Measurements from ENCODE around the gene AZU1. TPM values are rescaled to one million over a fixed set of nuclear protein-coding genes. Genes with fewer than 3 reads are reported as not detected.

AZU1 gene
- total RNA-seq, 1 experiment from 2014 or later: 5.8 TPM

DNA sequence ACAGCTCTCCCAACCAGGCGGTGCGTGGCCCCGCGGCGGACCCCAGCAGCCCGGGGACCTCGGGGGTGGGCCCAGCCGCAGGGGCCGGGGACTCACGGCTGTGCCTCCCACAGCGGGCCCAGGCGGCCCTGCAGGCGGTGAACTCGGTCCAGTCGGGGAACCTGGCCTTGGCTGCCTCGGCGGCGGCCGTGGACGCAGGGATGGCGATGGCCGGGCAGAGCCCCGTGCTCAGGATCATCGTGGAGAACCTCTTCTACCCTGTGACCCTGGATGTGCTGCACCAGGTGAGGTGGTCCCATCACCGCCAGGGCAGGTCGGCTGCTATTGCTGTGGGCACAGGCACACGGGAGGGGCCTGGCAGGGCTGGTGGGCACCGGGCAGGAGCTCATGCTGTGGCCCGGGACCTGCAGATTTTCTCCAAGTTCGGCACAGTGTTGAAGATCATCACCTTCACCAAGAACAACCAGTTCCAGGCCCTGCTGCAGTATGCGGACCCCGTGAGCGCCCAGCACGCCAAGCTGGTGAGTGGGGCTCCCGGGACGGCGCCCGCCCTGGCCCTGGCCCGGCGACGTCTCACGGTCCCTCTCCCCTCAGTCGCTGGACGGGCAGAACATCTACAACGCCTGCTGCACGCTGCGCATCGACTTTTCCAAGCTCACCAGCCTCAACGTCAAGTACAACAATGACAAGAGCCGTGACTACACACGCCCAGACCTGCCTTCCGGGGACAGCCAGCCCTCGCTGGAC is 23.0 kb upstream of the AZU1 start:
- peaks cover 15% of the 10 kb centered on the region for H3K36me3 ChIP-seq (ENCODE audit: control insufficient read depth, insufficient read depth, low read length)
- H3K9me3 ChIP-seq (ENCODE audit: control insufficient read depth, insufficient read depth, low read depth, low read length): no peaks in the 10 kb centered on the region
- CTCF ChIA-PET: no interaction called here
- POLR2A ChIA-PET: interaction anchor here (0.5 kb wide), 1 partner anchor 12 kb away, joined by 3 read pairs; no protein-coding TSS in a partner anchor
- no peak overlapping the region for H3K4me3 ChIP-seq (ENCODE audit: low read depth in 2 of 2, low read length in 2 of 2)
- intact Hi-C loops (cut with micrococcal nuclease; ENCODE audit: unreplicated experiment) (no loop called here), in situ Hi-C loops (cut with HindIII; ENCODE audit: low pct_unique_long_range_greater_than_20kb, low sequenced_read_pairs) (no loop called here)
- TF ChIP-seq TCF7L2 (IDR thresholded peaks at IDR 0.05; ENCODE audit: low read depth, low read length) (no peak), SIN3A (IDR thresholded peaks at IDR 0.05; ENCODE audit: borderline replicate concordance, insufficient read depth, low read depth, low read length) (no peak), POLR2AphosphoS5 (IDR thresholded peaks at IDR 0.05; ENCODE audit: low read depth, low read length) (no peak)
- TF ChIP-seq, protein P1, sequence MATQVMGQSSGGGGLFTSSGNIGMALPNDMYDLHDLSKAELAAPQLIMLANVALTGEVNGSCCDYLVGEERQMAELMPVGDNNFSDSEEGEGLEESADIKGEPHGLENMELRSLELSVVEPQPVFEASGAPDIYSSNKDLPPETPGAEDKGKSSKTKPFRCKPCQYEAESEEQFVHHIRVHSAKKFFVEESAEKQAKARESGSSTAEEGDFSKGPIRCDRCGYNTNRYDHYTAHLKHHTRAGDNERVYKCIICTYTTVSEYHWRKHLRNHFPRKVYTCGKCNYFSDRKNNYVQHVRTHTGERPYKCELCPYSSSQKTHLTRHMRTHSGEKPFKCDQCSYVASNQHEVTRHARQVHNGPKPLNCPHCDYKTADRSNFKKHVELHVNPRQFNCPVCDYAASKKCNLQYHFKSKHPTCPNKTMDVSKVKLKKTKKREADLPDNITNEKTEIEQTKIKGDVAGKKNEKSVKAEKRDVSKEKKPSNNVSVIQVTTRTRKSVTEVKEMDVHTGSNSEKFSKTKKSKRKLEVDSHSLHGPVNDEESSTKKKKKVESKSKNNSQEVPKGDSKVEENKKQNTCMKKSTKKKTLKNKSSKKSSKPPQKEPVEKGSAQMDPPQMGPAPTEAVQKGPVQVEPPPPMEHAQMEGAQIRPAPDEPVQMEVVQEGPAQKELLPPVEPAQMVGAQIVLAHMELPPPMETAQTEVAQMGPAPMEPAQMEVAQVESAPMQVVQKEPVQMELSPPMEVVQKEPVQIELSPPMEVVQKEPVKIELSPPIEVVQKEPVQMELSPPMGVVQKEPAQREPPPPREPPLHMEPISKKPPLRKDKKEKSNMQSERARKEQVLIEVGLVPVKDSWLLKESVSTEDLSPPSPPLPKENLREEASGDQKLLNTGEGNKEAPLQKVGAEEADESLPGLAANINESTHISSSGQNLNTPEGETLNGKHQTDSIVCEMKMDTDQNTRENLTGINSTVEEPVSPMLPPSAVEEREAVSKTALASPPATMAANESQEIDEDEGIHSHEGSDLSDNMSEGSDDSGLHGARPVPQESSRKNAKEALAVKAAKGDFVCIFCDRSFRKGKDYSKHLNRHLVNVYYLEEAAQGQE (IDR thresholded peaks at IDR 0.05; ENCODE audit: insufficient read depth in 1 of 2, low read depth in 2 of 2, low read length in 1 of 2): no peak
- TF ChIP-seq, protein P2, sequence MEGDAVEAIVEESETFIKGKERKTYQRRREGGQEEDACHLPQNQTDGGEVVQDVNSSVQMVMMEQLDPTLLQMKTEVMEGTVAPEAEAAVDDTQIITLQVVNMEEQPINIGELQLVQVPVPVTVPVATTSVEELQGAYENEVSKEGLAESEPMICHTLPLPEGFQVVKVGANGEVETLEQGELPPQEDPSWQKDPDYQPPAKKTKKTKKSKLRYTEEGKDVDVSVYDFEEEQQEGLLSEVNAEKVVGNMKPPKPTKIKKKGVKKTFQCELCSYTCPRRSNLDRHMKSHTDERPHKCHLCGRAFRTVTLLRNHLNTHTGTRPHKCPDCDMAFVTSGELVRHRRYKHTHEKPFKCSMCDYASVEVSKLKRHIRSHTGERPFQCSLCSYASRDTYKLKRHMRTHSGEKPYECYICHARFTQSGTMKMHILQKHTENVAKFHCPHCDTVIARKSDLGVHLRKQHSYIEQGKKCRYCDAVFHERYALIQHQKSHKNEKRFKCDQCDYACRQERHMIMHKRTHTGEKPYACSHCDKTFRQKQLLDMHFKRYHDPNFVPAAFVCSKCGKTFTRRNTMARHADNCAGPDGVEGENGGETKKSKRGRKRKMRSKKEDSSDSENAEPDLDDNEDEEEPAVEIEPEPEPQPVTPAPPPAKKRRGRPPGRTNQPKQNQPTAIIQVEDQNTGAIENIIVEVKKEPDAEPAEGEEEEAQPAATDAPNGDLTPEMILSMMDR (IDR thresholded peaks at IDR 0.05): no peak
- DNase-seq (ENCODE audit: low read depth, low spot score): no peak
- no peak for ATAC-seq
- no TSS peak for BruUV-seq (replicated peaks)
- no peaks in the 10 kb centered on the region for H3K27me3 ChIP-seq (ENCODE audit: control insufficient read depth, insufficient read depth, low read length)
- H3K27ac ChIP-seq (ENCODE audit: low read length): no peak overlapping the region
- peaks cover 18% of the 10 kb centered on the region for H3K4me1 ChIP-seq (ENCODE audit: control insufficient read depth, insufficient read depth, low read length)

DNA sequence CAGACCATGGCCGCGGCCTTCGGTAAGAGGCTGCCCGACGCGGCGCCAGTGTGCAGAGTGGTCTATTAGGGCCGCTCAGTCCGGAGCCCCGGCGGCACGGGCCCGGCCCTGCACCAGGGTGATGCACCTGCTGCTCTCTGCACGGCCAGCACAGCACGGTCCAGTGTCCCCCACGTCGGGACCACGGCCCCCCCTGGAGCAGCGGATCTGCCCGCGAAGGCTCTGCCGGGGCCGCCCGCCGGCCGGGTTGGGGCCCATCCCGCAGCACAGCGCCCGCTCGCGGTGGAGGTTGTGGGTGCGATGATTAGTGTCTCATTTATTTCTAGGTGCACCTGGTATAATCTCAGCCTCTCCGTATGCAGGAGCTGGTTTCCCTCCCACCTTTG is 22.5 kb upstream of the AZU1 start:
- Histone ChIP-seq H3K27me3 (ENCODE audit: control insufficient read depth, insufficient read depth, low read length) (no peaks in the 10 kb centered on the region), H3K27ac (ENCODE audit: low read length) (no peak overlapping the region), H3K36me3 (ENCODE audit: control insufficient read depth, insufficient read depth, low read length) (peaks cover 14% of the 10 kb centered on the region), H3K9me3 (ENCODE audit: control insufficient read depth, insufficient read depth, low read depth, low read length) (no peaks in the 10 kb centered on the region), H3K4me1 (ENCODE audit: control insufficient read depth, insufficient read depth, low read length) (peaks cover 17% of the 10 kb centered on the region), H3K4me3 (ENCODE audit: low read depth in 2 of 2, low read length in 2 of 2) (no peak overlapping the region)
- TF ChIP-seq, protein P1 (IDR thresholded peaks at IDR 0.05; ENCODE audit: insufficient read depth in 1 of 2, low read depth in 2 of 2, low read length in 1 of 2): no peak
- TF ChIP-seq SIN3A (IDR thresholded peaks at IDR 0.05; ENCODE audit: borderline replicate concordance, insufficient read depth, low read depth, low read length): no peak
- TF ChIP-seq TCF7L2 (IDR thresholded peaks at IDR 0.05; ENCODE audit: low read depth, low read length): no peak
- TF ChIP-seq POLR2AphosphoS5 (IDR thresholded peaks at IDR 0.05; ENCODE audit: low read depth, low read length): no peak; the same call in 1 of the 2 replicates
- TF ChIP-seq, protein P2 (IDR thresholded peaks at IDR 0.05): no peak
- no peak for DNase-seq (ENCODE audit: low read depth, low spot score)
- no peak for ATAC-seq
- CTCF ChIA-PET: no interaction called here
- BruUV-seq (replicated peaks): no TSS peak
- intact Hi-C loops (cut with micrococcal nuclease; ENCODE audit: unreplicated experiment) (no loop called here), in situ Hi-C loops (cut with HindIII; ENCODE audit: low pct_unique_long_range_greater_than_20kb, low sequenced_read_pairs) (no loop called here)
- POLR2A ChIA-PET: interaction anchor here (0.5 kb wide), 1 partner anchor 12 kb away, joined by 3 read pairs; no protein-coding TSS in a partner anchor
